PC-9 (cell line): ENCODE data around the gene BMP8A. TPM values are rescaled to one million over a fixed set of nuclear protein-coding genes. Genes with fewer than 3 reads are reported as not detected.

Experiments
- BruUV-seq: library from RNA; stranded (reverse); fragments of 400-500 nt; replicated peaks from 2 replicates; lab custom pipeline; 2021; lab: Mats Ljungman, UMichigan
- CTCF ChIA-PET: fragments of 300-600 bp; sonication (Branson Sonifier 250); formaldehyde crosslinking; loops from one replicate; lab custom pipeline; 2022; ENCODE audit warnings: antibody characterized with exemption; lab: Charles Lee
- POLR2A ChIA-PET: fragments of 300-600 bp; sonication (Branson Sonifier 250); formaldehyde crosslinking; loops from one replicate; lab custom pipeline; 2022; ENCODE audit warnings: antibody characterized with exemption; ENCODE audit not compliant: unreplicated experiment; lab: Charles Lee
- DNase-seq, 2 experiments: peaks; one replicate each; pipeline versions ENCODE4 v3.0.0 to v3.0.0-alpha.2; 2015 to 2022; ENCODE audit warnings: mixed read lengths in 1 of 2
- H2AFZ ChIP-seq: fragments of 200-600 bp; sonication (generic); 2 replicates; pipeline ENCODE4 v1.8.1; 2017; ENCODE audit warnings: antibody characterized with exemption
- H3F3A ChIP-seq: fragments of 200-600 bp; sonication (generic); 2 replicates; pipeline ENCODE4 v1.8.1; 2017; ENCODE audit warnings: antibody characterized with exemption, mild to moderate bottlenecking, low read depth; ENCODE audit not compliant: insufficient read depth
- H3K27ac ChIP-seq: fragments of 200-600 bp; sonication (generic); 2 replicates; pipeline ENCODE4 v1.6.1; 2016; ENCODE audit warnings: mixed run types
- H3K27me3 ChIP-seq: fragments of 200-600 bp; sonication (generic); 2 replicates; pipeline ENCODE4 v1.6.1; 2016; ENCODE audit warnings: low read depth, mixed run types; ENCODE audit not compliant: insufficient read depth
- H3K36me3 ChIP-seq: fragments of 200-600 bp; sonication (generic); 2 replicates; pipeline ENCODE4 v1.6.1; 2016; ENCODE audit warnings: low read depth, mixed run types
- H3K4me1 ChIP-seq: fragments of 200-600 bp; sonication (generic); replicated peaks from 2 replicates; pipeline ENCODE4 v1.6.1; 2016; ENCODE audit warnings: mixed run types; ENCODE audit not compliant: insufficient read depth
- H3K4me2 ChIP-seq: fragments of 200-600 bp; sonication (generic); 2 replicates; pipeline ENCODE4 v1.6.1; 2017; ENCODE audit warnings: mixed run types
- H3K4me3 ChIP-seq: fragments of 200-600 bp; sonication (generic); 2 replicates; pipeline ENCODE4 v1.6.1; 2016; ENCODE audit warnings: mixed run types
- H3K79me2 ChIP-seq: fragments of 200-600 bp; sonication (generic); 2 replicates; pipeline ENCODE4 v1.6.1; 2017; ENCODE audit warnings: low read depth, mixed run types
- H3K9me2 ChIP-seq: fragments of 200-600 bp; sonication (generic); 2 replicates; pipeline ENCODE4 v1.8.1; 2017; ENCODE audit warnings: mild to moderate bottlenecking; ENCODE audit not compliant: insufficient read depth
- H3K9me3 ChIP-seq: fragments of 200-600 bp; sonication (generic); 2 replicates; pipeline ENCODE4 v1.8.1; 2016; ENCODE audit warnings: low read depth; ENCODE audit not compliant: insufficient read depth
- H4K20me1 ChIP-seq: fragments of 200-600 bp; sonication (generic); 2 replicates; pipeline ENCODE4 v1.8.1; 2017; ENCODE audit not compliant: insufficient read depth
- EZH2 ChIP-seq: fragments of 200-600 bp; sonication (generic); IDR thresholded peaks from 2 replicates; pipeline ENCODE4 v1.8.0; 2017; ENCODE audit warnings: antibody characterized with exemption, low read depth
- intact Hi-C: fragments of 100-400 bp; cut with micrococcal nuclease; formaldehyde crosslinking; loops from one replicate; pipeline ENCODE4 v1.10.0; 2022; ENCODE audit not compliant: unreplicated experiment
- total RNA-seq: library from RNA; stranded (reverse); gene quantifications from 2 replicates; pipeline ENCODE4 v1.2.3, GENCODE V29; 2021
- TF ChIP-seq, protein P1 (sequence below): fragments of 200-600 bp; sonication (generic); conservative IDR thresholded peaks from 2 replicates; pipeline ENCODE4 v1.6.1; 2017; ENCODE audit warnings: mixed run types, antibody characterized with exemption, mild to moderate bottlenecking, moderate library complexity

Gene BMP8A
- total RNA-seq, 1 experiment from 2014 or later = 0.31 TPM

DNA sequence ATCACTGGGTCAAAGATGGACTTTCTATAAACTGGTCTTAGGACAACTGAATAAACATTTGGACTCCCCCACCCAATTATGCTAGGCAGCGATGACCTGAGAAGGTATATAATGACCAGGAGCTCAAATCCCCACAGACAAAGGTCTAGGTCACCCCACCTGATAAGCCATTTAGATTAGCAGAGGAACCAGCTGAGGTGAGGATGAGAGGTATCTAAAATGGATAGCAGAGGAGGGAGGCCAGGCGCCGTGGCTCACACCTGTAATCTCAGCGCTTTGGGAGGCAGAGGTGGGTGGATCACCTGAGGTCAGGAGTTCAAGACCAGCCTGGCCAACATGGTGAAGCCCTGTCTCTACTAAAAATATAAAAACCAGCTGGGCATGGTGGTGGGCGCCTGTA is 51.5 kb downstream of the BMP8A start:
- no peaks in the 10 kb centered on the region for H3K79me2 ChIP-seq
- H3K4me3 ChIP-seq = no peak overlapping the region
- no peaks in the 10 kb centered on the region for H3K27me3 ChIP-seq
- POLR2A ChIA-PET = no interaction called here
- BruUV-seq = no TSS peak
- H3K9me2 ChIP-seq = no peaks in the 10 kb centered on the region
- no peaks in the 10 kb centered on the region for H3K36me3 ChIP-seq
- no peaks in the 10 kb centered on the region for H4K20me1 ChIP-seq
- DNase-seq = no peak
- intact Hi-C loops = no loop called here
- no peaks in the 10 kb centered on the region for H3K9me3 ChIP-seq
- no peaks in the 10 kb centered on the region for H3K4me1 ChIP-seq
- TF ChIP-seq EZH2 = no peak
- TF ChIP-seq, protein P1, sequence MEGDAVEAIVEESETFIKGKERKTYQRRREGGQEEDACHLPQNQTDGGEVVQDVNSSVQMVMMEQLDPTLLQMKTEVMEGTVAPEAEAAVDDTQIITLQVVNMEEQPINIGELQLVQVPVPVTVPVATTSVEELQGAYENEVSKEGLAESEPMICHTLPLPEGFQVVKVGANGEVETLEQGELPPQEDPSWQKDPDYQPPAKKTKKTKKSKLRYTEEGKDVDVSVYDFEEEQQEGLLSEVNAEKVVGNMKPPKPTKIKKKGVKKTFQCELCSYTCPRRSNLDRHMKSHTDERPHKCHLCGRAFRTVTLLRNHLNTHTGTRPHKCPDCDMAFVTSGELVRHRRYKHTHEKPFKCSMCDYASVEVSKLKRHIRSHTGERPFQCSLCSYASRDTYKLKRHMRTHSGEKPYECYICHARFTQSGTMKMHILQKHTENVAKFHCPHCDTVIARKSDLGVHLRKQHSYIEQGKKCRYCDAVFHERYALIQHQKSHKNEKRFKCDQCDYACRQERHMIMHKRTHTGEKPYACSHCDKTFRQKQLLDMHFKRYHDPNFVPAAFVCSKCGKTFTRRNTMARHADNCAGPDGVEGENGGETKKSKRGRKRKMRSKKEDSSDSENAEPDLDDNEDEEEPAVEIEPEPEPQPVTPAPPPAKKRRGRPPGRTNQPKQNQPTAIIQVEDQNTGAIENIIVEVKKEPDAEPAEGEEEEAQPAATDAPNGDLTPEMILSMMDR = no peak
- CTCF ChIA-PET = interaction anchor here (0.6 kb wide), 1 partner anchor 61 kb away, joined by 9 read pairs; no protein-coding TSS in a partner anchor
- no peak overlapping the region for H3K4me2 ChIP-seq
- 0 out of 2 replicates have a peak, but pooled peaks cover 3% of the 10 kb centered on the region for H3F3A ChIP-seq
- H3K27ac ChIP-seq = no peak overlapping the region
- no peak overlapping the region for H2AFZ ChIP-seq

DNA sequence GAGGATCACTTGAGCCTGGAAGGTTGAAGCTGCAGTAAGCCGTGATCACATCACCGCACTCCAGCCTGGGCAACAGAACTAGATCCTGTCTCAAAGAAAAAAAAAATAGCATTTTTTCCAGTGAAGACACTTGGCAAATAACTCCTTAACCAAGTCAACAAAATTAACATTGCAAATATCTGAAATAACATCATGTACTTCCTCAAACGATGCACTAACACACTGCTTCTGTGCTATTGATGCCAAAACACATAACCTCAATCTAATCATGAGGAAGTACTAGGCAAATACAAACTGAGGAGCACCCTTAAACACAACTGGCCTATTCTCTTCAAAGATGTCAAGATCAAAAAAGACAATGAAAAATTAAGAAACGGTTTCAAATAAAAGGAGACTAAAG is 52.9 kb downstream of the BMP8A start:
- H3K9me3 ChIP-seq = no peaks in the 10 kb centered on the region
- ChIA-PET POLR2A (no interaction called here), CTCF (no interaction called here)
- no peak for TF ChIP-seq EZH2
- TF ChIP-seq, protein P1 = no peak
- H3K4me3 ChIP-seq = no peak overlapping the region
- 0 out of 2 replicates have a peak, but pooled peaks cover 3% of the 10 kb centered on the region for H3F3A ChIP-seq
- no peak for DNase-seq
- BruUV-seq = no TSS peak
- intact Hi-C loops = no loop called here
- H4K20me1 ChIP-seq = no peaks in the 10 kb centered on the region
- no peaks in the 10 kb centered on the region for H3K9me2 ChIP-seq
- no peak overlapping the region for H2AFZ ChIP-seq
- H3K27me3 ChIP-seq = no peaks in the 10 kb centered on the region
- H3K4me1 ChIP-seq = no peaks in the 10 kb centered on the region
- no peaks in the 10 kb centered on the region for H3K79me2 ChIP-seq
- H3K27ac ChIP-seq = no peak overlapping the region
- H3K36me3 ChIP-seq = no peaks in the 10 kb centered on the region
- no peak overlapping the region for H3K4me2 ChIP-seq

DNA sequence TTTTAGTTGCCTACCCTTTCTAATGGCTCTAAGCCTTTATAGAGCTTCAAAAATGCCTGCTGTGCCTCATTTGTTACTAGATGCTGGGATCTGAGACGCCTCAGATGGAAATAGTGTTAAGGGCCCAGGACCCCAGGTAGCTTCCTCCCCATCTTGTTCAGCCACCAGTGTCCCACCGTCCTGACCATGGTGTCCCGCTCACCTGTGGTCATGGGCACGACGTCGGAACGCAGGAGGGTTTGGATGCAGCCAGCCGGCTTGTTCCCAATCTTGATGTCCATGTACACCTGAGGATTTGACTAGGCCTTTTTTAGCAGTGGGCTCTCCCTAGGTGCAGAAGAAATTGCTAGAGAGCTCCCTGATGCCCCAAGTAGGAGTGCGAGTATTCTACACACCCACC is 54.1 kb downstream of the BMP8A start:
- intact Hi-C loops = no loop called here
- Histone ChIP-seq H3K9me3 (no peaks in the 10 kb centered on the region), H4K20me1 (no peaks in the 10 kb centered on the region), H3K9me2 (no peaks in the 10 kb centered on the region), H3K36me3 (no peaks in the 10 kb centered on the region), H3F3A (peaks cover 3% of the 10 kb centered on the region; the same call in 1 of the 2 replicates), H3K4me1 (no peaks in the 10 kb centered on the region), H3K4me2 (no peak overlapping the region), H3K27me3 (no peaks in the 10 kb centered on the region), H3K4me3 (no peak overlapping the region), H2AFZ (no peak overlapping the region), H3K79me2 (no peaks in the 10 kb centered on the region), H3K27ac (no peak overlapping the region)
- POLR2A ChIA-PET = no interaction called here
- CTCF ChIA-PET = interaction anchor here (0.7 kb wide), 1 partner anchor 198 kb away, joined by 4 read pairs; no protein-coding TSS in a partner anchor
- DNase-seq = no peak
- TF ChIP-seq EZH2 = no peak
- TF ChIP-seq, protein P1 = no peak
- BruUV-seq = no TSS peak
